Measurements from ENCODE around the gene GAPDHS. TPM values are rescaled to one million over a fixed set of nuclear protein-coding genes. Genes with fewer than 3 reads are reported as not detected.

The GAPDHS gene
- total RNA-seq, 2 donors from 2014 or later = 13.4 TPM; not detected in 1

- Histone ChIP-seq H3K9me3 (no peaks in the 10 kb centered on the region), H3K4me3 (no peak overlapping the region), H3K27me3 (replicated peaks; ENCODE audit: insufficient read depth) (no peaks in the 10 kb centered on the region), H3K36me3 (no peaks in the 10 kb centered on the region), H3K27ac (no peak overlapping the region), H3K4me1 (replicated peaks) (no peaks in the 10 kb centered on the region)
- no peak for DNase-seq (ENCODE audit: low spot score)
- no peak for TF ChIP-seq POLR2AphosphoS5 (IDR thresholded peaks at IDR 0.05)
- TF ChIP-seq CTCF (IDR thresholded peaks at IDR 0.05) = no peak
- TF ChIP-seq POLR2A (IDR thresholded peaks at IDR 0.05) = no peak
- intact Hi-C loops (cut with DNase I) = no loop called here
- WGBS = 52% methylated on average over 12 of the region's 12 CpGs
Measured at GRCh38 chr19:35522745-35523327, 10.4 kb upstream of the GAPDHS start.

GRCh38 chr19:35524181-35524837 lies 8.9 kb upstream of the GAPDHS start:
- Histone ChIP-seq H3K4me3 (no peak overlapping the region), H3K9me3 (no peaks in the 10 kb centered on the region), H3K27ac (no peak overlapping the region), H3K27me3 (replicated peaks; ENCODE audit: insufficient read depth) (no peaks in the 10 kb centered on the region), H3K36me3 (no peaks in the 10 kb centered on the region), H3K4me1 (replicated peaks) (no peaks in the 10 kb centered on the region)
- DNase-seq (ENCODE audit: low spot score) = no peak
- intact Hi-C loops (cut with DNase I) = no loop called here
- WGBS = 37% methylated on average over 11 of the region's 11 CpGs
- TF ChIP-seq POLR2A (IDR thresholded peaks at IDR 0.05) = no peak
- TF ChIP-seq POLR2AphosphoS5 (IDR thresholded peaks at IDR 0.05) = no peak
- TF ChIP-seq CTCF (IDR thresholded peaks at IDR 0.05) = no peak

GRCh38 chr19:35525873-35526272 lies 7.4 kb upstream of the GAPDHS start:
- H3K4me3 ChIP-seq = no peak overlapping the region
- no peaks in the 10 kb centered on the region for H3K36me3 ChIP-seq
- H3K27ac ChIP-seq = no peak overlapping the region
- H3K27me3 ChIP-seq (replicated peaks; ENCODE audit: insufficient read depth) = no peaks in the 10 kb centered on the region
- H3K9me3 ChIP-seq = no peaks in the 10 kb centered on the region
- intact Hi-C loops (cut with DNase I) = no loop called here
- DNase-seq (ENCODE audit: low spot score) = no peak
- H3K4me1 ChIP-seq (replicated peaks) = no peaks in the 10 kb centered on the region
- WGBS = 85% methylated on average over 4 of the region's 4 CpGs
- TF ChIP-seq CTCF (IDR thresholded peaks at IDR 0.05) (no peak), POLR2A (IDR thresholded peaks at IDR 0.05) (no peak), POLR2AphosphoS5 (IDR thresholded peaks at IDR 0.05) (no peak)

- Histone ChIP-seq H3K27ac (no peak within 1 kb of the TSS), H3K9me3 (no peaks in the 10 kb centered on the region), H3K27me3 (replicated peaks; ENCODE audit: insufficient read depth) (no peaks in the 10 kb centered on the region), H3K4me3 (no peak within 1 kb of the TSS), H3K36me3 (no peaks in the 10 kb centered on the region), H3K4me1 (replicated peaks) (no peaks in the 10 kb centered on the region)
- 83% methylated on average over 11 of the region's 11 CpGs for WGBS
- no peak for TF ChIP-seq CTCF (IDR thresholded peaks at IDR 0.05)
- no peak for TF ChIP-seq POLR2A (IDR thresholded peaks at IDR 0.05)
- TF ChIP-seq POLR2AphosphoS5 (IDR thresholded peaks at IDR 0.05) = no peak
- intact Hi-C loops (cut with DNase I) = no loop called here
- no peak for DNase-seq (ENCODE audit: low spot score)
Measured at GRCh38 chr19:35528218-35529038, 4.8 kb upstream of the GAPDHS start, which contains the start of gene SBSN. TSS of gene SBSN (minus strand) at chr19:35528311. CDS start at chr19:35528281, 30 bp downstream.
